Hippocampal formation (tissue), 2 donors: ENCODE measurements around the gene ZNF180.
"Not testable (repeated sequence)": the region's sequence is repeated elsewhere in the genome, so short reads cannot be mapped to it uniquely, and the experiment has no call there.

ENCODE experiments used
- DNase-seq, 2 donors: peaks; one replicate each; lab custom pipeline; 2025; lab: John Stamatoyannopoulos, UW

ZNF180 gene

GRCh38 chr19:44499962-44500949 is at the start of gene ZNF180:
TSS of gene ZNF180 (minus strand) at chr19:44500522. CDS start at chr19:44497334, 3,188 bp downstream.
- DNase-seq = peak; percentile 95 to 96

GRCh38 chr19:44549507-44549906 is 49.2 kb upstream of the ZNF180 start:
- no peak for DNase-seq

GRCh38 chr19:44548736-44549135 is 48.4 kb upstream of the ZNF180 start:
- DNase-seq = no peak

- DNase-seq = no peak
These were observed 43.7 kb upstream of the ZNF180 start for GRCh38 chr19:44544031-44544430.

- DNase-seq = no peak
These were observed 42.3 kb upstream of the ZNF180 start for GRCh38 chr19:44542671-44543070.

GRCh38 chr19:44540736-44541135 is 40.4 kb upstream of the ZNF180 start:
- DNase-seq = no peak

GRCh38 chr19:44539991-44540390 is 39.7 kb upstream of the ZNF180 start:
- no peak for DNase-seq

GRCh38 chr19:44539236-44539826 is 39.0 kb upstream of the ZNF180 start:
- no peak for DNase-seq

GRCh38 chr19:44535361-44535760 is 35.0 kb upstream of the ZNF180 start:
- not testable (repeated sequence) for DNase-seq

- DNase-seq = no peak
These were observed 32.5 kb upstream of the ZNF180 start for GRCh38 chr19:44532819-44533218.

- no peak for DNase-seq
These were observed 30.5 kb upstream of the ZNF180 start for GRCh38 chr19:44530777-44531176.

GRCh38 chr19:44529536-44529935 is 29.2 kb upstream of the ZNF180 start, which contains the start of gene CEACAM20:
TSS of gene CEACAM20 (minus strand) at chr19:44529675. CDS start at chr19:44529509, 166 bp downstream.
- DNase-seq = no peak

GRCh38 chr19:44527554-44527953 is 27.2 kb upstream of the ZNF180 start:
- DNase-seq = no peak

GRCh38 chr19:44525721-44526430 is 25.6 kb upstream of the ZNF180 start:
- no peak for DNase-seq

GRCh38 chr19:44521370-44521769 is 21.0 kb upstream of the ZNF180 start:
- no peak for DNase-seq

- no peak for DNase-seq
These were observed 16.8 kb upstream of the ZNF180 start for GRCh38 chr19:44517146-44517545.

- DNase-seq = no peak
These were observed 15.6 kb upstream of the ZNF180 start for GRCh38 chr19:44515907-44516306.

- no peak for DNase-seq
These were observed 14.7 kb upstream of the ZNF180 start for GRCh38 chr19:44515031-44515430.

- no peak for DNase-seq
These were observed 12.3 kb upstream of the ZNF180 start for GRCh38 chr19:44512326-44513298.

GRCh38 chr19:44509478-44509877 is 9.2 kb upstream of the ZNF180 start:
- DNase-seq = no peak

- DNase-seq = no peak
These were observed 763 bp downstream of the ZNF180 start for GRCh38 chr19:44499559-44499958.
